NB4 (cell line): Measurements from ENCODE around the gene LPAR6.
"Not testable (repeated sequence)": the region's sequence is repeated elsewhere in the genome, so short reads cannot be mapped to it uniquely, and the experiment has no call there.

Experiments used
- DNase-seq: peaks from one replicate; pipeline ENCODE4 v3.0.0; 2010; ENCODE audit warnings: low read depth
- H3K4me3 ChIP-seq: one replicate; pipeline ENCODE4 v1.5.1; 2011; ENCODE audit warnings: mild to moderate bottlenecking, low read depth, low read length, moderate library complexity
- CTCF ChIP-seq: IDR thresholded peaks from one replicate; pipeline ENCODE4 v1.5.1; 2012; ENCODE audit warnings: low read depth, low read length
- MAX ChIP-seq: IDR thresholded peaks from 2 replicates; pipeline ENCODE4 v1.6.1; 2011; ENCODE audit warnings: low read depth, low read length
- MYC ChIP-seq: IDR thresholded peaks from 2 replicates; pipeline ENCODE4 v1.6.1; 2011; ENCODE audit warnings: low read depth, low read length
- POLR2A ChIP-seq: IDR thresholded peaks from 2 replicates; pipeline ENCODE4 v1.6.1; 2011; ENCODE audit warnings: mild to moderate bottlenecking; ENCODE audit not compliant: insufficient read length; ENCODE audit errors: extremely low read depth

Gene LPAR6

GRCh38 chr13:48412881-48413351 lies at the start of gene LPAR6:
Gene LPAR6 (minus strand): TSS chr13:48413113. CDS start chr13:48412423, 690 bp downstream.
- H3K4me3 ChIP-seq, result peak within 1 kb of the TSS; percentile 45

GRCh38 chr13:48457578-48458242 lies 44.8 kb upstream of the LPAR6 start:
- TF ChIP-seq CTCF, result no peak
- no peak for TF ChIP-seq POLR2A
- no peak for TF ChIP-seq MYC
- TF ChIP-seq MAX, result no peak
- H3K4me3 ChIP-seq, result no peak overlapping the region
- DNase-seq, result no peak

More at GRCh38 chr13:48412881-48413351, at the start of gene LPAR6:
- TF ChIP-seq MAX, result no peak; the same call in 1 of the 2 replicates
- TF ChIP-seq POLR2A, result no peak
- TF ChIP-seq MYC, result peak; percentile 43; the same call in 1 of the 2 replicates
- no peak for TF ChIP-seq CTCF
- DNase-seq, result peak; percentile 67

- no peak for TF ChIP-seq POLR2A
- TF ChIP-seq CTCF, result no peak
- no peak for TF ChIP-seq MYC
- H3K4me3 ChIP-seq, result no peak overlapping the region
- DNase-seq, result no peak
These were observed 43.6 kb upstream of the LPAR6 start for GRCh38 chr13:48456546-48456945.

GRCh38 chr13:48451196-48451595 lies 38.3 kb upstream of the LPAR6 start:
- DNase-seq, H3K4me3 ChIP-seq: not testable (repeated sequence)

GRCh38 chr13:48449656-48450055 lies 36.7 kb upstream of the LPAR6 start:
- no peak for DNase-seq
- H3K4me3 ChIP-seq, result no peak overlapping the region

More at GRCh38 chr13:48449656-48450055, 36.7 kb upstream of the LPAR6 start:
- TF ChIP-seq MAX (no peak), CTCF (no peak), MYC (no peak), POLR2A (no peak)
